Stimulated activated naive CD8-positive, alpha-beta T cell treated with anti-CD3 and anti-CD28 coated beads, Interleukin-15, amount 100 ng/mL, for 72 hours (primary cell): ENCODE data around the gene ATP11B.
A peak's percentile ranks its signal among the peaks of the same experiment; 100 is the strongest.
"Not testable (repeated sequence)": the region's sequence is repeated elsewhere in the genome, so short reads cannot be mapped to it uniquely, and the experiment has no call there.

Experiments
- ATAC-seq: fragments of 150-1000 bp; cut with Tn5 transposase; 2 replicates; pipeline ENCODE4 v1.10.0; 2021; ENCODE audit warnings: mild to moderate bottlenecking, moderate library complexity
- DNase-seq, 2 donors: peaks; one replicate each; pipeline ENCODE4 v3.0.0; 2021 to 2022
- H3K27ac Mint-ChIP-seq, 2 donors: one replicate each; pipeline ENCODE4 v1.8.0; 2022; ENCODE audit warnings: mild to moderate bottlenecking in 2 of 2, mixed read lengths in 2 of 2, moderate library complexity in 2 of 2
- H3K27me3 Mint-ChIP-seq: one replicate; pipeline ENCODE4 v1.8.0; 2022; ENCODE audit warnings: mixed read lengths
- H3K4me1 Mint-ChIP-seq: one replicate; pipeline ENCODE4 v1.8.0; 2022; ENCODE audit warnings: mild to moderate bottlenecking, mixed read lengths
- H3K4me3 Mint-ChIP-seq, 2 donors: one replicate each; pipeline ENCODE4 v1.8.0; 2022; ENCODE audit warnings: mild to moderate bottlenecking in 2 of 2, mixed read lengths in 2 of 2, moderate library complexity in 1 of 2
- H3K9me3 Mint-ChIP-seq, 2 donors: one replicate each; pipeline ENCODE4 v1.8.0; 2022; ENCODE audit warnings: mixed read lengths in 2 of 2

Gene ATP11B

GRCh38 chr3:182809531-182809930 is 16.2 kb downstream of the ATP11B start:
- no peak for ATAC-seq
- H3K4me1 Mint-ChIP-seq = peaks cover 62% of the 10 kb centered on the region
- H3K27me3 Mint-ChIP-seq = no peaks in the 10 kb centered on the region
- no peak overlapping the region for H3K4me3 Mint-ChIP-seq
- no peaks in the 10 kb centered on the region for H3K9me3 Mint-ChIP-seq
- H3K27ac Mint-ChIP-seq = no peak overlapping the region
- no peak for DNase-seq

GRCh38 chr3:182810574-182811268 is 17.4 kb downstream of the ATP11B start:
- Mint-ChIP-seq H3K4me3 (no peak overlapping the region), H3K27ac (peak overlapping the region in 1 of 2 donors; percentile 3)

GRCh38 chr3:182811269-182811596 is 17.9 kb downstream of the ATP11B start:
- ATAC-seq (no peak), DNase-seq (no peak)
- peaks cover 66% of the 10 kb centered on the region for H3K4me1 Mint-ChIP-seq
- no peak overlapping the region for H3K27ac Mint-ChIP-seq
- no peak overlapping the region for H3K4me3 Mint-ChIP-seq
- no peaks in the 10 kb centered on the region for H3K27me3 Mint-ChIP-seq
- H3K9me3 Mint-ChIP-seq = no peaks in the 10 kb centered on the region

More at GRCh38 chr3:182810574-182811268, 17.4 kb downstream of the ATP11B start:
- H3K27me3 Mint-ChIP-seq = no peaks in the 10 kb centered on the region
- no peaks in the 10 kb centered on the region for H3K9me3 Mint-ChIP-seq
- ATAC-seq (no peak), DNase-seq (no peak)
- H3K4me1 Mint-ChIP-seq = peaks cover 63% of the 10 kb centered on the region

GRCh38 chr3:182812123-182812522 is 18.8 kb downstream of the ATP11B start:
- Mint-ChIP-seq H3K27me3 (no peaks in the 10 kb centered on the region), H3K9me3 (no peaks in the 10 kb centered on the region), H3K27ac (no peak overlapping the region), H3K4me1 (peaks cover 58% of the 10 kb centered on the region), H3K4me3 (no peak overlapping the region)
- no peak for ATAC-seq
- DNase-seq = no peak

- no peak for DNase-seq
- no peaks in the 10 kb centered on the region for H3K9me3 Mint-ChIP-seq
- no peaks in the 10 kb centered on the region for H3K27me3 Mint-ChIP-seq
- peak overlapping the region in 1 of 2 donors; percentile 31 for H3K27ac Mint-ChIP-seq
- peaks cover 44% of the 10 kb centered on the region for H3K4me1 Mint-ChIP-seq
- no peak overlapping the region for H3K4me3 Mint-ChIP-seq
- ATAC-seq = no peak
These were observed 21.2 kb downstream of the ATP11B start for GRCh38 chr3:182814419-182815062.

- no peak overlapping the region for H3K4me3 Mint-ChIP-seq
- H3K4me1 Mint-ChIP-seq = peaks cover 37% of the 10 kb centered on the region
- DNase-seq (no peak), ATAC-seq (no peak)
- no peak overlapping the region for H3K27ac Mint-ChIP-seq
- H3K27me3 Mint-ChIP-seq = no peaks in the 10 kb centered on the region
- H3K9me3 Mint-ChIP-seq = no peaks in the 10 kb centered on the region
These were observed 22.9 kb downstream of the ATP11B start for GRCh38 chr3:182816181-182816580.

- no peak for DNase-seq
- Mint-ChIP-seq H3K27ac (no peak overlapping the region), H3K9me3 (no peaks in the 10 kb centered on the region), H3K4me3 (no peak overlapping the region), H3K27me3 (no peaks in the 10 kb centered on the region), H3K4me1 (peaks cover 17% of the 10 kb centered on the region)
- ATAC-seq = no peak
These were observed 25.1 kb downstream of the ATP11B start for GRCh38 chr3:182818296-182818978.

- H3K4me3 Mint-ChIP-seq = no peak overlapping the region
These were observed 28.1 kb downstream of the ATP11B start for GRCh38 chr3:182821221-182821981.

GRCh38 chr3:182822260-182822659 is 29.0 kb downstream of the ATP11B start:
- H3K4me1 Mint-ChIP-seq, H3K27ac Mint-ChIP-seq: not testable (repeated sequence)

More at GRCh38 chr3:182821221-182821981, 28.1 kb downstream of the ATP11B start:
- no peaks in the 10 kb centered on the region for H3K27me3 Mint-ChIP-seq
- H3K9me3 Mint-ChIP-seq = no peaks in the 10 kb centered on the region
- H3K4me1 Mint-ChIP-seq = peaks cover 7% of the 10 kb centered on the region
- no peak for DNase-seq
- ATAC-seq = no peak
- no peak overlapping the region for H3K27ac Mint-ChIP-seq

GRCh38 chr3:182824957-182825356 is 31.7 kb downstream of the ATP11B start:
- peaks cover 7% of the 10 kb centered on the region for H3K4me1 Mint-ChIP-seq
- H3K27me3 Mint-ChIP-seq = no peaks in the 10 kb centered on the region
- no peak overlapping the region for H3K27ac Mint-ChIP-seq

More at GRCh38 chr3:182822260-182822659, 29.0 kb downstream of the ATP11B start:
- not testable (repeated sequence) for H3K4me3 Mint-ChIP-seq, H3K27me3 Mint-ChIP-seq, ATAC-seq, H3K9me3 Mint-ChIP-seq, DNase-seq

GRCh38 chr3:182829761-182830405 is 36.6 kb downstream of the ATP11B start:
- DNase-seq (no peak), ATAC-seq (no peak)
- no peaks in the 10 kb centered on the region for H3K9me3 Mint-ChIP-seq
- H3K27me3 Mint-ChIP-seq = no peaks in the 10 kb centered on the region
- no peak overlapping the region for H3K27ac Mint-ChIP-seq
- H3K4me3 Mint-ChIP-seq = no peak overlapping the region
- H3K4me1 Mint-ChIP-seq = peaks cover 31% of the 10 kb centered on the region

More at GRCh38 chr3:182824957-182825356, 31.7 kb downstream of the ATP11B start:
- no peaks in the 10 kb centered on the region for H3K9me3 Mint-ChIP-seq
- DNase-seq = no peak
- no peak overlapping the region for H3K4me3 Mint-ChIP-seq
- no peak for ATAC-seq

GRCh38 chr3:182837855-182838454 is 44.7 kb downstream of the ATP11B start:
- Mint-ChIP-seq H3K4me3 (no peak overlapping the region), H3K27ac (no peak overlapping the region), H3K4me1 (peaks cover 9% of the 10 kb centered on the region), H3K27me3 (no peaks in the 10 kb centered on the region), H3K9me3 (no peaks in the 10 kb centered on the region)
- no peak for ATAC-seq
- DNase-seq = no peak

GRCh38 chr3:182843478-182843877 is 50.2 kb downstream of the ATP11B start:
- Mint-ChIP-seq H3K4me1 (no peaks in the 10 kb centered on the region), H3K9me3 (no peaks in the 10 kb centered on the region), H3K27ac (no peak overlapping the region), H3K27me3 (no peaks in the 10 kb centered on the region), H3K4me3 (no peak overlapping the region)
- no peak for ATAC-seq
- no peak for DNase-seq

GRCh38 chr3:182848906-182849305 is 55.6 kb downstream of the ATP11B start:
- DNase-seq = no peak
- ATAC-seq = no peak
- H3K27me3 Mint-ChIP-seq = no peaks in the 10 kb centered on the region
- no peak overlapping the region for H3K4me3 Mint-ChIP-seq
- H3K4me1 Mint-ChIP-seq = no peaks in the 10 kb centered on the region
- no peak overlapping the region for H3K27ac Mint-ChIP-seq
- no peaks in the 10 kb centered on the region for H3K9me3 Mint-ChIP-seq

- ATAC-seq (no peak), DNase-seq (no peak)
- no peaks in the 10 kb centered on the region for H3K9me3 Mint-ChIP-seq
- no peak overlapping the region for H3K4me3 Mint-ChIP-seq
- no peaks in the 10 kb centered on the region for H3K27me3 Mint-ChIP-seq
- no peak overlapping the region for H3K27ac Mint-ChIP-seq
- H3K4me1 Mint-ChIP-seq = no peaks in the 10 kb centered on the region
These were observed 61.8 kb downstream of the ATP11B start for GRCh38 chr3:182855076-182855475.
